Tibial artery (tissue), 4 donors: ENCODE measurements around the gene RASAL2.

ENCODE experiments used
- DNase-seq, 2 donors: peaks; one replicate each; pipeline ENCODE4 v3.0.0-alpha.2; 2019
- H3K27ac ChIP-seq, 2 donors: fragments of 200-600 bp; sonication (generic) in 1 of 2; 1 replicate in 1 of 2; 2 replicates in 1 of 2; pipeline ENCODE4 v1.5.1; 2018 to 2019; ENCODE audit warnings: mild to moderate bottlenecking in 1 of 2
- H3K27me3 ChIP-seq, 2 donors: fragments of 200-600 bp; sonication (generic) in 1 of 2; one replicate each; pipeline versions ENCODE4 v1.5.1 to v1.6.0; 2016 to 2019
- H3K36me3 ChIP-seq, 3 donors: fragments of 200-600 bp; sonication (generic) in 2 of 3; one replicate each; pipeline ENCODE4 v1.5.1; 2016 to 2019; ENCODE audit warnings: mild to moderate bottlenecking in 2 of 3
- H3K4me1 ChIP-seq, 4 donors: fragments of 200-600 bp; sonication (generic) in 2 of 4; 1 replicate in 3 of 4; 2 replicates in 1 of 4; pipeline ENCODE4 v1.5.1; 2016 to 2019
- H3K4me3 ChIP-seq, 2 donors: fragments of 200-600 bp; sonication (generic) in 1 of 2; 1 replicate in 1 of 2; 2 replicates in 1 of 2; pipeline ENCODE4 v1.5.1; 2018 to 2019; ENCODE audit warnings: mild to moderate bottlenecking in 2 of 2
- H3K9me3 ChIP-seq, 3 donors: fragments of 200-600 bp; sonication (generic) in 1 of 3; one replicate each; pipeline ENCODE4 v1.5.1; 2016 to 2019
- CTCF ChIP-seq, 2 experiments: fragments of 200-600 bp in 1 of 2; fragments of 450-650 bp in 1 of 2; IDR thresholded peaks; one replicate each; pipeline ENCODE4 v1.5.1; 2017 to 2019; ENCODE audit warnings: antibody characterized with exemption in 2 of 2, mild to moderate bottlenecking in 1 of 2, moderate library complexity in 1 of 2
- intact Hi-C: fragments of 100-400 bp; cut with DNase I; formaldehyde crosslinking; loops from one replicate; pipeline ENCODE4 v1.15.0; 2023; ENCODE audit warnings: low total_unique reads

Gene RASAL2

GRCh38 chr1:178516110-178516509, 422.2 kb downstream of the RASAL2 start:
- Histone ChIP-seq H3K4me3 (no peak overlapping the region), H3K27ac (no peak overlapping the region), H3K36me3 (no peaks in the 10 kb centered on the region), H3K4me1 (no peaks in the 10 kb centered on the region), H3K27me3 (no peaks in the 10 kb centered on the region), H3K9me3 (no peaks in the 10 kb centered on the region)
- intact Hi-C loops = no loop called here
- no peak for DNase-seq
- TF ChIP-seq CTCF (IDR thresholded peaks at IDR 0.05) = no peak

- no peaks in the 10 kb centered on the region for H3K27me3 ChIP-seq
- no peaks in the 10 kb centered on the region for H3K9me3 ChIP-seq
- no peak overlapping the region for H3K27ac ChIP-seq
- DNase-seq = no peak
- no peaks in the 10 kb centered on the region for H3K36me3 ChIP-seq
- TF ChIP-seq CTCF (IDR thresholded peaks at IDR 0.05) = no peak
- intact Hi-C loops = no loop called here
- no peak overlapping the region for H3K4me3 ChIP-seq
- no peaks in the 10 kb centered on the region for H3K4me1 ChIP-seq
These were observed 425.0 kb downstream of the RASAL2 start for GRCh38 chr1:178518894-178519293.

- Histone ChIP-seq H3K4me1 (no peaks in the 10 kb centered on the region), H3K9me3 (no peaks in the 10 kb centered on the region), H3K36me3 (no peaks in the 10 kb centered on the region), H3K27ac (no peak overlapping the region), H3K4me3 (no peak overlapping the region), H3K27me3 (no peaks in the 10 kb centered on the region)
- intact Hi-C loops = no loop called here
- DNase-seq = peak in 1 of 2 donors; percentile 20
- TF ChIP-seq CTCF (IDR thresholded peaks at IDR 0.05) = no peak
These were observed 426.9 kb downstream of the RASAL2 start for GRCh38 chr1:178520803-178521202.

GRCh38 chr1:178521241-178521640, 427.3 kb downstream of the RASAL2 start:
- Histone ChIP-seq H3K4me1 (no peaks in the 10 kb centered on the region), H3K4me3 (no peak overlapping the region), H3K27ac (no peak overlapping the region), H3K36me3 (no peaks in the 10 kb centered on the region), H3K9me3 (no peaks in the 10 kb centered on the region), H3K27me3 (no peaks in the 10 kb centered on the region)
- no peak for TF ChIP-seq CTCF (IDR thresholded peaks at IDR 0.05)
- peak in 1 of 2 donors; percentile 23 for DNase-seq
- intact Hi-C loops = no loop called here

GRCh38 chr1:178527117-178527516, 433.2 kb downstream of the RASAL2 start:
- Histone ChIP-seq H3K27me3 (peaks cover 0 to 4% of the 10 kb centered on the region in 2 donors), H3K36me3 (no peaks in the 10 kb centered on the region), H3K9me3 (no peaks in the 10 kb centered on the region), H3K27ac (no peak overlapping the region), H3K4me1 (peaks cover 0 to 3% (median 1%) of the 10 kb centered on the region in 4 donors), H3K4me3 (no peak overlapping the region)
- intact Hi-C loops = no loop called here
- no peak for TF ChIP-seq CTCF (IDR thresholded peaks at IDR 0.05)
- DNase-seq = peak in 1 of 2 donors; percentile 10
